Right kidney (tissue), 9 donors: ENCODE results near the gene CERCAM.

ENCODE experiments used
- DNase-seq: peaks from one replicate; pipeline ENCODE4 v3.0.0-alpha.2; 2016
- long read RNA-seq, 8 donors: transcript quantifications; one replicate each; lab custom pipeline, GENCODE V29; 2026

Gene CERCAM
- long read RNA-seq, donor 1, transcript CERCAM-201 (13 exons, 2,685 nt), result major isoform, 10 of 11 reads
- long read RNA-seq, donor 1, partial matches to known transcripts, result 0 of 11 reads
- long read RNA-seq, donor 1, other reads (novel, unspliced or antisense), result 0 of 11 reads
- long read RNA-seq, donor 2, partial matches to known transcripts, result 0 of 3 reads
- long read RNA-seq, donor 2, other reads (novel, unspliced or antisense), result 0 of 3 reads
- long read RNA-seq, donor 3, partial matches to known transcripts, result 0 of 1 reads
- long read RNA-seq, donor 3, other reads (novel, unspliced or antisense), result 0 of 1 reads
- long read RNA-seq, donor 4, partial matches to known transcripts, result 0 of 3 reads
- long read RNA-seq, donor 4, other reads (novel, unspliced or antisense), result 0 of 3 reads
- long read RNA-seq, donor 5, transcript CERCAM-201 (13 exons, 2,685 nt), result major isoform, 12 of 18 reads
- long read RNA-seq, donor 5, partial matches to known transcripts, result 6 of 18 reads
- long read RNA-seq, donor 5, other reads (novel, unspliced or antisense), result 0 of 18 reads
- long read RNA-seq, donor 6, transcript CERCAM-201 (13 exons, 2,685 nt), result major isoform, 6 of 24 reads
- long read RNA-seq, donor 6, partial matches to known transcripts, result 16 of 24 reads
- long read RNA-seq, donor 6, other reads (novel, unspliced or antisense), result 0 of 24 reads
- long read RNA-seq, donor 7, transcript CERCAM-201 (13 exons, 2,685 nt), result major isoform, 9 of 44 reads
- long read RNA-seq, donor 7, partial matches to known transcripts, result 35 of 44 reads
- long read RNA-seq, donor 7, other reads (novel, unspliced or antisense), result 0 of 44 reads
- long read RNA-seq, donor 8, transcript CERCAM-201 (13 exons, 2,685 nt), result major isoform, 6 of 12 reads
- long read RNA-seq, donor 8, partial matches to known transcripts, result 6 of 12 reads
- long read RNA-seq, donor 8, other reads (novel, unspliced or antisense), result 0 of 12 reads

DNA sequence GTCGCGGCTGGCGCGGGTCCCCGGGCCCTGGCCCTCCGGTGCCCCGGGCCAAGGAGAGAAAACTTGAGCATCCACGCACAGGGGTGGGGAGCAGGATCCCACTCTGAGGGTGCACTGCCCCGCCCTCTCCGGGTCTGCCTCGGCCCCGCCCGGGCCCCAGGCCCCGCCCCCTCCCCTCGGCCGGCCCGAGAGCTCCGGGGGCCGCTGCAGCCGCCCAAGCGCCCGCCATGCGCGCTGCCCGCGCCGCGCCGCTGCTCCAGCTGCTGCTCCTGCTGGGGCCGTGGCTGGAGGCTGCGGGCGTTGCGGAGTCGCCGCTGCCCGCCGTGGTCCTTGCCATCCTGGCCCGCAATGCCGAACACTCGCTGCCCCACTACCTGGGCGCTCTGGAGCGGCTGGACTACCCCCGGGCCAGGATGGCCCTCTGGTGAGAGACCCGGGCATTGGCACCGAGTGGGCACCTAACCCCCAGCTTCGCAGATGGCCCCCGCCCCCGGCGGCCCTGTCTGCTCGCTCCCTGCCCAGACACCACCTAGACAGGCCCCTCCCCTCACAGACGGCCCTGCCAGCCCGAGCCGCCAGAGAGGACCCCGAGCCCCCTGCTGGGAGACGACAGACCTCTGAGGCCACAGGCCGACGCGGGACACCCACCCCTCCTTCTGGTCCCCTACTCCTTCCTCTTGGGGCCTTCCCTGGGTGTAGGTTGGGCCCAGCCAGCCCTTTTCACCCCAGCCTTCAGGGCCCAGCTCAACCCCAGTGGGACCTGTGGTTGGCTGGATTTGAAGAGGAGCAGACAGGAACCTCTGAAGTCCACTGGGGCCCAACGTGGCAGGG lies at the start of gene CERCAM:
Gene CERCAM (plus strand): TSS at position 207 of the 831 bp plus-strand sequence. CDS start 21 bp downstream, at position 228.
- DNase-seq, result peak; percentile 91

DNA sequence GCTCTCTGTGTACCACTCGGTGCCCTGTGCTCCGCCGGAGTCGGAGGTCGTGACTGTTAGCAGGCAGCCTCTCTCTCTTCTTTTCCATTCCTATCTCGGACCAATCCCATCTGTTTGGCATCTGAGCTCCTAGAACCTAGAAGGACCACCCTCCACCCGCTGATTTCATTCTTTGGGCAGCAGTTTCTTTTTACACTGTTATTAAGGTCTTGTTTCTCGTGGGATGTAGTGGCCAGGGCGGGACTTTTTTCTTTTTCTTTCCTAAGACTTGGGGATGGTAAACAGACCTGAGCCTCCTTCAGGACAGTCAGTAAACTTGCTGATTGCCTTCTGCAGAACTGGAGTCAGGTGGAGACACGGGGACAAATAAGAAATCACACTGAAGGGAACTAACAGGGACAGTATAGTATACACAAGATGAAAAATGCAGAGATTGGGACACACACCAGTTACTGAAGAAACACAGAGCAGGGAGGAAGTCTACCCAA lies 49.0 kb upstream of the CERCAM start:
- DNase-seq, result no peak

DNA sequence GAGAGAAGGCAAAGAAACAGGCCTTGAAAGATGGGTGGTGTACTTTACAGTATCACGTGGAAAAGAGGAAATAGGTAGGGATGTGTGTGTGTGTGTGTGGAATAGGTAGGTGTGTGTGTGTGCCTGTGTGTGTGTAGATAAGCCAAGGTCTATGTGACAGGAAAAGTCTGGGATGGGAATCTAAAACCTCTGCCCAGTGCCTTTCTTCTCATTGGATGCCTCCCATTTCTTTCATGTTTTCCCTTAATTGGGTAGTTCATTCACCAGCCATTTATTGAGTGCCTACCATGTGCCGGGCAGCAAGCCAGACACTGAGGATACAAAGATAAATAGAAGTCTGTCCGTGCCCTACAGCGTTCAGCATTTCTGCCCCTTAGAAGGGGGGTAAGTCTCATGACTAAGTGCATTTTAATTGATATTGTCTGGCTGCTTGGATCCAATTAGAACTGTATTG lies 48.4 kb upstream of the CERCAM start:
- no peak for DNase-seq

DNA sequence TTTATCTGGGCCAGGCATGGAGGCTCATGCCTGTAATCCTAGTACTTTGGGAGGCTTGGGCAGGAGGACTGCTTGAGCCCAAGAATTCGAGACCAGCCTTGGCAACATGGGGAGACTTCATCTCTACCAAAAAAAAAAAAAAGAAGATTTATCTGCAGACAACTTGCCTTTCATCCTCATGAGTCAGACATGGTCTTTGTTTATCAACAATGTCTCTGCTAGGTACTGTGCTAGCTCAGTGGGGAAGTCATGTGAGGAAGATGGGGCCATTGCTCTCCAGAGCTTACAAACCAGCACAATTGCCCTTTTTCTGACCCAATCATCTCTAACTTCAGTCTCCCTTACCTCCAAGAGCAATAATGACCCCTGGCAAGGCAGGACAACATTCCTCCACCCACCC lies 47.9 kb upstream of the CERCAM start:
- DNase-seq, result no peak

- DNase-seq, result no peak
These were observed 46.4 kb upstream of the CERCAM start for GRCh38 chr9:128374221-128374675.

DNA sequence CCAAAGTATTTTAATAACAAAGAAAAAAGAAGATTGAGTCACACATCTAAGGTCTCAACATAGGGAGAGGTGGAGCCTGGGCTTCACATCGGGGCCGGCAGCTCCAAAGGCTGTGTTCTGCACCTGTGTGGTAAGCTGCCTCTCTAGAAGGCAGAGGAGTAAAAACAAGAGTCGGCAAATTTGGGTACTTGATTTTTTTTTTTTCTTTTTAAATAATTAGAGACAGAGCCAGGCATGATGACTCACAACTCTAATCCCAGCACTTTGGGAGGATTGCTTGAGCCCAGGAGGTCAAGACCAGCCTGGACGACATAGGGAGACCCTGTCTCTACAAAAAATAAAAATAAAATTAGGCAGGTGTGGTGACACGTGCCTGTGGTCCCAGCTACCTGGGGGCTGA lies 44.8 kb upstream of the CERCAM start:
- DNase-seq, result no peak

GRCh38 chr9:128382261-128382660 lies 38.4 kb upstream of the CERCAM start:
- DNase-seq, result no peak

GRCh38 chr9:128383007-128383753 lies 37.5 kb upstream of the CERCAM start:
- no peak for DNase-seq

- DNase-seq, result no peak
These were observed 36.9 kb upstream of the CERCAM start for GRCh38 chr9:128383791-128384190.

DNA sequence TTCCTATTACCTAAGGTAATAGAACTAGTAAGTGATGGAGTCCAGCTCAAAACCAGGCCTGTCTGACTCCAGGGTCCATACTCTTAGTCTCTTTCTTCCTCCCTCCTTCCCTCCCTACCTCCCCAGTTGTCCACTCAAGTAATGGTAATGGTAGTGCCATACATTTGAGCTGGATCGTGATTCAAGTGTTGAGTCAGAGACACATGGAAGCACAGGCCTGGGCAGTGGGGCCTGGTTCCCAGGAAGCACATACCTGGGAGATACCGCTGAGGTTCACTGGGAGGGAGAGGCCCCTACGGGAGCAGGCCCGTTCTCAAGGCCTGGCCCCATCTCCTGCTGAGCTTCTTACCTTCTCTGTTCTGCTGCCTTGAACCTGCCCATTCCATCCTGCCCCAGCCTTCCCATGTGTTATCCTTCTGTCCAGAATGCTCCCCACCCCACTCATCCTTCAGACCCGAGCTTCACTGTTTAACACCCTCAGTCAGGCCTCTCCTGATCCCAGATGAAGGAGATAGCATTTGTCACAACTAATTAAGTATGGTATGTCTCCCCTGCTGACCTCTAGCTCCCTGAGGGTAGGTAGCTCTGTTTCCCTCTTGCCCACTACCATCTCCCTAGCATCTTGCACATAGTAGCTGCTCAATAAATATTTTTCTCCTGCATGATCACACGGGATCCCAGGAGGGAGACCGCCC lies 35.7 kb upstream of the CERCAM start:
- DNase-seq, result no peak

GRCh38 chr9:128385496-128386460 lies 34.9 kb upstream of the CERCAM start:
- no peak for DNase-seq

- no peak for DNase-seq
These were observed 32.5 kb upstream of the CERCAM start for GRCh38 chr9:128388150-128388549.

DNA sequence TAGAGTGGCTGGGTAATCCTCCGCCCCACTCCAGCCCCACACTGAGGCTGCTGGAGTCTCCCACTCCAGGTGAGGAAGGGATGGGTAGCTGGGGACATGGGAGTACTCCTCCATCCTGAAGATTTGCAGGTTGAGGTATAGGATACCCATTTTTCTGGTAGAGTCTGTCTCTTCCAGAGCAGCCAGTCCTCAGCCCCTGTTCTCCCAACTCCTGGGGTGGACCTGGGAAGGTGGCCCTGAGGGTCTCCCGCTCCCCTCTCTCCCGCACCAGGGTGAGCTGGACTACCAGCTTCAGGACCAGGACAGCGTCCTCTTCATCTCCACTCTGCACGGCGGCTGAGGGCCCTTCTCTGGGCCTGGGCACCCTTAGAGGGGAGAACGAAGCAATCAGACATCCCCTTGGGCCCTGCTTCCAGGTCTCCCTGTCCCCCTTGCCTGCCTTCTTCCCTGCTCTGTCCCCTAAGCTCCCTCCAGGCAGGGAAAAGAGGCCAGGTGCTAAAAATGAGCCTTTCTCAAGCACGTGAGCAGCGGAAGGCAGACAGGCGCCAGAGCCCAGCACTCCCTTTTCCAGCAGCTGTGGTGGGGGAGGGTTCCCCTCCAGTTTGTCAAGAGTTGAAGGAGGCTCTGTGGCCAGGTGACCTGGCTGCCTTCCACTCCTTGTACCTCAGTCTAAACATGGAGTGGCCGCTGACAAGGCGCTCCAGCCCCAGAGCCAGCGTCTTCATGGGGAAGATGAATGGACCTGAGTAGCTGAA lies 31.1 kb upstream of the CERCAM start:
- no peak for DNase-seq

GRCh38 chr9:128390150-128390812 lies 30.4 kb upstream of the CERCAM start:
- no peak for DNase-seq

DNA sequence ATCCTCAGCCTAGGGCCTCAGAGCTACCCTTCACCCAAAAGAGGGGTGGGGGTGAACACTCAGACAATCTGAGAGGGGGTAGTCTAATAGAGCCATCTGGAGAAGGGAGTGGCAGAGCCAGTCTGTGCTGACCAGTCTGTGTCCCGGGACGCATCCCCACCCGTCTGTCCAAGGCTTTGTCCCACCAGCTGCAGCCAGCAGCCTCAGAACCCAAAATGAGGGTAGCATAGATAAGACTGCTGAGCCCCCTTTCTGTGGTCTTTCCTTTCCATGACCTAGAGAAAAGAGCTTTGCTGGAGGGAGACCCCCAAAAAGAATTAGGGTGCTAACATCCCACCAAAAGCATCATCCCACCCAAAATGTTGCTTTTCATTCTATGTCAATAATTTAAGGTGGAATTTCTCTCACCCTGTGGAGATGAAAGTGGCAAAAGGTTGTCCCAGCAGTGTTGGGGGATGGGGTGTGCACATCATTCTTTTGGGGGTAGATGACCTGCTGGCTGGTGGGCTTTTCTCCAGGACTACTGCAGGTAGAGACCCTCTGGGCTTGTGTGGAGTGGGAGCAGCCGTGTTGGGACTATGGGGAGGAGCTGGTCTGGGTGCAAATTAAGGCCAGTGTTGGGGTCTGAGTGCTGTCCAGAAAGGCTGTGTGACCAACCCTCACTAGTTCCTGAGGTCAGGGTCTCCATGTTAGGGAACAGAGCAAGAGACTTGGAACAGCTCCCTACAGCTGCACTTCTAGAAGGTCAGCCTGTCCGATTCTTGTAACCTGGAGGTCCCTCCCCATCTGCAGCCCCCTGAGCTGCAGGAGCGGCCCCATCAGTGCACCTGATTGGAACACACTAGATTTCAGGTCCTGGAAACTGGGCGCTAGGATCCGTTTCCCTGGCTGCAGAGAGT lies 29.6 kb upstream of the CERCAM start:
- no peak for DNase-seq

DNA sequence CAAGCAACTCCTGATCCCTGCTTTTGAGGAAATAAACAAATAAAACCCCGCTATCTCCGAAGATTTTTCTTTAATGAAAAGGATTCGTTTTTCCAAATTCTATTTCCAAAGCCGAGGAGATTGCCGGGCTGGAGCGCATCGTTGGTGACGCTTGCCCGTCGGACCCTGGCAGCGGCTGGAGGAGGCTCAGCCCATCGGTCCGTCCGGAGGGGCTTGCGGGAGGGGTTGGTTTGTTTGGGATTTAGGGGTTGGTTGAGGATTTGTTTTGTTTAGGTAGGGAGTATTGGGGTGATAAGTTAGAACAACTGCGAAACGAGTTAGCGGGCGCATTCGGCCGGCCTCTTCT lies 28.7 kb upstream of the CERCAM start:
- DNase-seq, result no peak
